ENCODE results near the gene CABYR. TPM values are rescaled to one million over a fixed set of nuclear protein-coding genes. Genes with fewer than 3 reads are reported as not detected.

Gene CABYR
- total and polyA plus RNA-seq, 9 donors: 1.1 to 8.1 (median 2.0) TPM; not detected in 1

- no peaks in the 10 kb centered on the region for H3K4me1 ChIP-seq (ENCODE audit: insufficient read depth)
- no peak overlapping the region for H3K27ac ChIP-seq
- no peak overlapping the region for H3K4me3 ChIP-seq
- no peak for DNase-seq
- TF ChIP-seq POLR2A (IDR thresholded peaks at IDR 0.05) (no peak), CTCF (IDR thresholded peaks at IDR 0.05) (no peak), EP300 (IDR thresholded peaks at IDR 0.05) (no peak)
- intact Hi-C loops (cut with DNase I): no loop called here
- no peaks in the 10 kb centered on the region for H3K9me3 ChIP-seq
- 93 to 95% (median 94%) methylated on average over 4 of the region's 4 CpGs for WGBS, 3 donors
- H3K36me3 ChIP-seq: no peaks in the 10 kb centered on the region
- H3K27me3 ChIP-seq: no peaks in the 10 kb centered on the region
These were observed 18.2 kb upstream of the CABYR start for GRCh38 chr18:24120676-24121075.

- Histone ChIP-seq H3K4me1 (ENCODE audit: insufficient read depth) (peaks cover 4% of the 10 kb centered on the region), H3K27ac (no peak overlapping the region), H3K9me3 (no peaks in the 10 kb centered on the region), H3K4me3 (no peak overlapping the region), H3K27me3 (no peaks in the 10 kb centered on the region), H3K36me3 (no peaks in the 10 kb centered on the region)
- intact Hi-C loops (cut with DNase I): no loop called here
- TF ChIP-seq POLR2A (IDR thresholded peaks at IDR 0.05) (no peak), CTCF (IDR thresholded peaks at IDR 0.05) (no peak), EP300 (IDR thresholded peaks at IDR 0.05) (no peak)
- WGBS, 3 donors: 94 to 96% (median 94%) methylated on average over 2 of the region's 2 CpGs
- DNase-seq: no peak
These were observed 17.2 kb upstream of the CABYR start for GRCh38 chr18:24121625-24122024.

GRCh38 chr18:24126155-24126961 is 12.5 kb upstream of the CABYR start:
- TF ChIP-seq EP300 (IDR thresholded peaks at IDR 0.05) (no peak), CTCF (IDR thresholded peaks at IDR 0.05) (no peak), POLR2A (IDR thresholded peaks at IDR 0.05) (no peak)
- Histone ChIP-seq H3K27me3 (no peaks in the 10 kb centered on the region), H3K36me3 (no peaks in the 10 kb centered on the region), H3K4me3 (no peak overlapping the region), H3K27ac (no peak overlapping the region), H3K9me3 (no peaks in the 10 kb centered on the region), H3K4me1 (ENCODE audit: insufficient read depth) (peaks cover 4% of the 10 kb centered on the region)
- 16 to 28% (median 24%) methylated on average over 3 of the region's 3 CpGs for WGBS, 3 donors
- DNase-seq: no peak
- intact Hi-C loops (cut with DNase I): no loop called here

- Histone ChIP-seq H3K4me1 (ENCODE audit: insufficient read depth) (peaks cover 4% of the 10 kb centered on the region), H3K9me3 (no peaks in the 10 kb centered on the region), H3K36me3 (no peaks in the 10 kb centered on the region), H3K4me3 (no peak overlapping the region), H3K27me3 (no peaks in the 10 kb centered on the region), H3K27ac (no peak overlapping the region)
- TF ChIP-seq EP300 (IDR thresholded peaks at IDR 0.05) (no peak), CTCF (IDR thresholded peaks at IDR 0.05) (no peak), POLR2A (IDR thresholded peaks at IDR 0.05) (no peak)
- WGBS, 3 donors: 88 to 91% (median 90%) methylated on average over 3 of the region's 3 CpGs
- DNase-seq: no peak
- intact Hi-C loops (cut with DNase I): no loop called here
These were observed 11.1 kb upstream of the CABYR start for GRCh38 chr18:24127735-24128134.
